Measurements from ENCODE around the gene SLC12A5.

The SLC12A5 gene

DNA sequence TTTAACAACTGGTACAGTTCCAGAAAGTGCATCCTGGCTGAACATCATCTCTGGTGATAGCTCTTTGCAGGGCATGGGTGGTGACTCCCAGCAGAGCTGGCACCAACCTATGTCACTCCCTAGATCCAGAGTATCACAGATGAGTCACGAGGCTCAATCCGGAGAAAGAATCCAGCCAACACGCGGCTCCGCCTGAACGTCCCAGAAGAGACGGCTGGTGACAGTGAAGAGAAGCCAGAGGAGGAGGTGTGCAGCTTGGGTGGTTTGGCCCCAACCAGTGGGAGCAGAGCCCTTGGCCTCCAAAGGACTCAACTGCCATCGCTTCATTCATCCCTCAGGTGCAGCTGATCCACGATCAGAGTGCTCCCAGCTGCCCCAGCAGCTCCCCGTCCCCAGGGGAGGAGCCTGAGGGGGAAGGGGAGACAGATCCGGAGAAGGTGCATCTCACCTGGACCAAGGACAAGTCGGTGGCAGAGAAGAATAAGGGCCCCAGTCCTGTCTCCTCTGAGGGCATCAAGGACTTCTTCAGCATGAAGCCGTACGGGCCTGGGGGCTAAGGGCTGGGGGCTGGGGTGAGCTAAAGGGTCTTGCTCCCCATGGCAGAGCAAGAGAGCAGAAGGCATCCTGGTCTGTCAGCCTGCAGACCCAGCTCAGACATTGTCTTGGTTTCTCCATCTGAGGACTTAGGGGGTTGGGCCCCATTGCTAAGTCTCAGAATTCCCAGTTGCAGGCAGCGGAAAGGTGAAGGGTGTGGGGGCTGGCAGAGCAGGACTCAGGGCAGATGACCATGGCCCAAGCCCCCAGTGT, 27.2 kb downstream of the SLC12A5 start:
- DNase-seq (ENCODE audit: low read depth): no peak

- DNase-seq (ENCODE audit: low read depth): no peak
These were observed 28.2 kb downstream of the SLC12A5 start for GRCh38 chr20:46056970-46057855.

GRCh38 chr20:46057856-46058598, 29.0 kb downstream of the SLC12A5 start:
- no peak for DNase-seq (ENCODE audit: low read depth)

DNA sequence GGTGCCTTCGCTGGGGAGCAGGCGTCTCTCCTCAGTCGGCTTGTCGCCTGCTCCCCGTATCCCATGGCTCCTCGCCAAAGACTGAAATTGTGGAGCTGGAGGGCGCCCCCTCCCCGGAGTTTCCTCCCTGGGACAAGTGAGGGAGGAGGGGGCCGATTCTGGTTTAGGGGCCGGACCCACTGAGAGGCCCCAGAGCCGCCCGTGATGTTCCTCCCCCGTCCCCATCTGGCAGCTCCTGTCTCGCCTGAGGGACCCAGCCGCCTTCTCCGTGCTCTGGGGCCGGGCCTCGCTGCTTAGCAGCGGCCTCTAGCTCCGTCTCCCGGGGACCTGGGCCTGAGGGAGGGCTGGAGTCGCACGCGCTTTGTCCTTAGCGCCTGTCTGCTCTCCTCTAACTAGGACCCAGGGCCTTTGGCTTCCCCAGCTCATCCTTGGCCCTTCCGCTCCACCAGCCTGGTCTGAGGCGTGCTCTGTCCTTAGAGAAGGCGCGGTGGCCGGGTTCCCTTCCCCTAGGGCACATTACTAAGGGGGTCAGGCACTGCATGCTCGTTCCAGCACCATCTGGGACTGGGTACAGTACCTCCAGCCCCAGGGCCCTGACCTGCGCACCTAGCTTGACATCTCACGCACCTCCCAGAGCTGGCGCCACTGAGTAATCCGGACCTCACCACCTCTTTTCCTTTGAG, 29.7 kb downstream of the SLC12A5 start:
- no peak for DNase-seq (ENCODE audit: low read depth)

- DNase-seq (ENCODE audit: low read depth): no peak
These were observed 31.4 kb downstream of the SLC12A5 start for GRCh38 chr20:46060301-46060881.

- DNase-seq (ENCODE audit: low read depth): no peak
These were observed 32.0 kb downstream of the SLC12A5 start for GRCh38 chr20:46060975-46061374.

DNA sequence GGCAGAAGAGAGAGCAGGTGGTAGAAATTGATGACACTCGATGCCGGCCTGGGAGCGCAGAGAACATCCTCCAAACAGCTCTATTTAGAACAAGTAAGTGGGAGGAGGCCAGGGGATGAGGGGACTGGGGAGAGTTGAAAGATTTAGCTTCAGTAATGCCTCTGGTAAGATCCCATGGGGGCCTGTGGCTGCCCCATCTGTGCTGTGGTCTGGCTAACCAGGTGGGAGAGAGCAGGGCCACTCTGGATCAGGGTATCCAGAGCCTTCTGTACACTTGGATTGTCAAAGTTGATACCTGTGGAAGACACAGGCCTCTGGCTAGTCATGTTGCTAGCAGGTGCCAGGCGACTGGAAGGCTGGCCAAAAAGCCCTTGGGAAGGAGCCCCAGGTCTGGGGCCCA, 33.1 kb downstream of the SLC12A5 start:
- DNase-seq (ENCODE audit: low read depth): no peak

- no peak for DNase-seq (ENCODE audit: low read depth)
These were observed 33.6 kb downstream of the SLC12A5 start for GRCh38 chr20:46062621-46063020.

GRCh38 chr20:46063151-46063550, 34.1 kb downstream of the SLC12A5 start:
- no peak for DNase-seq (ENCODE audit: low read depth)

- DNase-seq (ENCODE audit: low read depth): no peak
These were observed 34.6 kb downstream of the SLC12A5 start for GRCh38 chr20:46063652-46064054.

DNA sequence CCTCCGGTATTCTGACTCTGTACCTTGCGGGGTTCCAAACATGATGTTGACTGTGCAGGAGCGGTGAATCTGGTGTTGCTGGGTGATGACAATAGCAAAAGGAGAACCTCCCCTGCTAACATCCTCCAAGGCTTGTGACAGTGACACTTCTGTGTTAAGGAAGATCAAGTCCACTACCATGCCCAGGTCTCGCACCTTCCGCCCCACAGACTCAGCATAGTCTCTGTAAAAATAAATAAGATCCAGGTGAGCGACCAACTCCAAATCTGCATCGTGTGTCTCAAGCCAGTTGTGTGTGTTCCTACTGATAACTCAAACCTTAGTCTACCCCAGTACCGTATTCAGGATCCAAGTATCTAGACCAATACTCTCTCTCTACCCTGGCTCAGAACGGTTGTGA, 36.0 kb downstream of the SLC12A5 start:
- no peak for DNase-seq (ENCODE audit: low read depth)

GRCh38 chr20:46065691-46066090, 36.7 kb downstream of the SLC12A5 start:
- no peak for DNase-seq (ENCODE audit: low read depth)

DNA sequence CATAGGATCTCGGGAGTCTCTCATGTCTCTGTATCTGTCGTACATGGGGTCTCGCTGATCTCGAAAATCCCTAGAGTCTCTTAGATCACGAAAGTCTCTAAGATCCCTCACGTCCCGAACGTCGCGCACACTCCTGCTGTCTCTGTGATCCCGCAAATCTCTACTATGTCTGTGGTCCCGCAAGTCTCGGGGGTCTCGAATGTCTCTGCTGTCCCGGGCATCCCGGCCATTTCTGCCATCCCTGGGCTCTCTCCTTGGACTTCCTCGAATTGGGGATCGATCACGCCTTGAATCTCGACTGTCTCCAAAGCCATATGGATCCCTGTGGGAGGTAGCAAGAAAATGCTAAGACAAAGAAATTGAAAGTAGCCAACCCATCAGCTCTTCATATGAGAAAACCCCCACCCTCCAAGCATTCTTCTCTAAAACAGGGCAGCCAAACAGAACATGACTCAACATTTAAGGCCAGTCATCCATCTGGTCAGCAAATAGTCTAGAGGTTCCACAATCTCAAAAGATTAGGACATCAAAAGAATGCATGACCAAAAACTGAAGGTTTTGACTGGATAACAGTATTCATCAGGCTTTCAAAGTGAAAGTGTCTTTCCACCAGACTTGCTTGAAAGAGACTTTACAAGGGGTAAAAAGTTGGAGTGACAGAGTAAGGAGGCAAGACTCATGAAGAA, 41.3 kb downstream of the SLC12A5 start:
- DNase-seq (ENCODE audit: low read depth): no peak

- DNase-seq (ENCODE audit: low read depth): no peak
These were observed 42.6 kb downstream of the SLC12A5 start for GRCh38 chr20:46071573-46071972.

GRCh38 chr20:46073024-46073423, 44.0 kb downstream of the SLC12A5 start:
- no peak for DNase-seq (ENCODE audit: low read depth)

GRCh38 chr20:46073443-46073842, 44.4 kb downstream of the SLC12A5 start:
- DNase-seq (ENCODE audit: low read depth): no peak

GRCh38 chr20:46074006-46074405, 45.0 kb downstream of the SLC12A5 start:
- DNase-seq (ENCODE audit: low read depth): no peak

DNA sequence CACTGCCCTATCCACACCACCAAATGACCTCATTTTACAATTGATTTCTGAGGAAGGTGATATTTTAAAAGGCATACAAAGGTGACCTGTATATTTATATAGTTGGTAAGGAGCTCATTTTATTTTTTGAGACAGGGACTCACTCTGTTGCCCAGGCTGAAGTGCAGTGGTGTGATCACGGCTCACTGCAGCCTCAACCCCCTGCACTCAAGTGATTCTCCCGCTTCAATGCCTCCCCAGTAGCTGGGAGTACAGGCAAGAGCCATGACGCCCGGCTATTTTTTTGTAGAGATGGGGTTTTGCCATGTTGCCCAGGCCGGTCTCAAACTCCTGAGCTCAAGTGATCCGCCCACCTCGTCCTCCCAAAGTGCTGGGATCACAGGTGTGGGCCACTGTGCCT, 47.8 kb downstream of the SLC12A5 start:
- no peak for DNase-seq (ENCODE audit: low read depth)

DNA sequence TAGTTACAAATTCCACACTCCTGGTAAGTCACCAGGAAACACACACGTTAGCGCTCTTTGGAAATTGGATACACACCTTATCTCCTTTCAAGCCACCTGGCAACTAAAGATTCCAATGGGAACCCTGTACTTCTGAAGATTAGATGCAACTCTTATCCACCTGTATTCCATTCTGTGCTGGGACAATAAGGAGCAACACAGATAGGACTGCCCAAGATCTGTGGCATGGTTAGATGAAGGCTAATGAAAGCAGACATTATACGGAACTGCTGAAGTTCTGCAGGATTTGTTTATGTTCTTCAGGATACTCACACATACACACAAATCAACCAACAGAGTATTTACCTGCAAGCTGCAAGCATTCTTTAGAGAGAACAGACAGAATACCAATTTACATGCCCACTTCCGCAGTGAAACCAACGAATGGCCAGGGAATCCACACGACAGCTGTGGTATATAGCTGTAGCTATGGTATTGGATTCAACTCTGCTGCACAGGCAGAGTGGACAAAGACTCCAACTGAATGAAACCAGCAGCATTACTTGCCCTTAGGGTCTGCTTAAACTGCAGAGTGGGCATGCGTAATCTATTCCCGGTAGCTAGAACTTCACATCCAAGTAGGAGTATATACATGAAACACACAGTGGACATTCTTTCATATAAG, 48.8 kb downstream of the SLC12A5 start:
- DNase-seq (ENCODE audit: low read depth): no peak

DNA sequence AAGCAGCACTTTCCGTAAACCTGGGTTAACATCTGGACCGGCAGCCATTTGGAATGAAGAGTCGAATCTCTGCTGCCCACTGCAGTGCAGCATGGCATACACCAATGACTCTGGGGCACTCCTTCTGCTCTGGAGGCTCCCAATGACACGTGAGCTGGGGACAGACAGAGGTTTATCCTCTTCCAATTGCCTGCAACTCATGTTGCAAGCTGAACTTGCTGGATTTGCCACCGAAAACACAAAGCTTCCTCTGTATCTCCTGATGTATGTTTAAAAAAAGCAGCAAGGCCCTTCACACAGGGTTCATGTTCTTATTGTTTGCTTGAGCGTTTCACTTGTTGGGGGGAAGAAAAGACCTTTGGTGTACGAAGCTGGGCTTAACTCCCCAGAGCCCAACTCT, 49.9 kb downstream of the SLC12A5 start:
- DNase-seq (ENCODE audit: low read depth): no peak

All from activated T-helper 1 cell treated with Interleukin-2 at 50 U/mL for 16 hours (primary cell).